PFSK-1 (cell line): ENCODE results near the gene DYNC1H1.

Experiments
- FOXP2 ChIP-seq: optimal IDR thresholded peaks from 2 replicates; pipeline ENCODE3; 2011; ENCODE audit warnings: borderline replicate concordance, control low read depth, inconsistent platforms; ENCODE audit not compliant: insufficient read depth; ENCODE audit errors: extremely low read length, extremely low read depth
- POLR2AphosphoS5 ChIP-seq: IDR thresholded peaks from 2 replicates; pipeline ENCODE4 v1.6.1; 2012; ENCODE audit warnings: low read depth, mild to moderate bottlenecking, control low read depth, low read length, moderate library complexity
- SIN3A ChIP-seq: IDR thresholded peaks from 2 replicates; pipeline ENCODE4 v1.6.1; 2012; ENCODE audit warnings: mild to moderate bottlenecking, low read length, moderate library complexity, borderline replicate concordance; ENCODE audit not compliant: insufficient read depth
- TAF1 ChIP-seq: IDR thresholded peaks from 2 replicates; pipeline ENCODE4 v1.6.1; 2012; ENCODE audit warnings: low read length, control low read depth, borderline replicate concordance; ENCODE audit not compliant: insufficient read depth
- TF ChIP-seq, protein P1 (sequence below), 2 experiments: IDR thresholded peaks; 2 replicates each; pipeline versions ENCODE4 v1.6.1 to v1.8.0; 2011 to 2012; ENCODE audit warnings: low read depth in 2 of 2, low read length in 2 of 2, control low read depth in 1 of 2, inconsistent platforms in 1 of 2, mild to moderate bottlenecking in 1 of 2, moderate library complexity in 1 of 2; ENCODE audit not compliant: insufficient read depth in 1 of 2

Gene DYNC1H1

DNA sequence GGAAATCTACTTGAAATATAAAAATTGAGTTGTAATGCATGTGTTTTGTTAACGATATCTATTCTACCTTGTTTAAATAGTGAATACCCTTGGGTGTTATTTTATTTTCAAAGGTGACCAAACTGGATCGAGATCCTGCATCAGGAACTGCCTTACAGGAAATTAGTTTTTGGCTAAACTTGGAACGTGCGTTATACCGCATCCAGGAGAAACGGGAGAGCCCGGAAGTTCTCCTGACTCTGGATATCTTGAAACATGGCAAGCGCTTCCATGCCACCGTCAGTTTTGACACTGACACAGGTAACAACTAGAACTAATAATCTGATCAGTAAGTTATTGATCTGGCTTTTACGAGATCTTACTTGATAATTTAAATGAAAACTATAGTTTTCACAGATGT, 15.9 kb downstream of the DYNC1H1 start:
- TF ChIP-seq FOXP2: no peak
- TF ChIP-seq, protein P1, sequence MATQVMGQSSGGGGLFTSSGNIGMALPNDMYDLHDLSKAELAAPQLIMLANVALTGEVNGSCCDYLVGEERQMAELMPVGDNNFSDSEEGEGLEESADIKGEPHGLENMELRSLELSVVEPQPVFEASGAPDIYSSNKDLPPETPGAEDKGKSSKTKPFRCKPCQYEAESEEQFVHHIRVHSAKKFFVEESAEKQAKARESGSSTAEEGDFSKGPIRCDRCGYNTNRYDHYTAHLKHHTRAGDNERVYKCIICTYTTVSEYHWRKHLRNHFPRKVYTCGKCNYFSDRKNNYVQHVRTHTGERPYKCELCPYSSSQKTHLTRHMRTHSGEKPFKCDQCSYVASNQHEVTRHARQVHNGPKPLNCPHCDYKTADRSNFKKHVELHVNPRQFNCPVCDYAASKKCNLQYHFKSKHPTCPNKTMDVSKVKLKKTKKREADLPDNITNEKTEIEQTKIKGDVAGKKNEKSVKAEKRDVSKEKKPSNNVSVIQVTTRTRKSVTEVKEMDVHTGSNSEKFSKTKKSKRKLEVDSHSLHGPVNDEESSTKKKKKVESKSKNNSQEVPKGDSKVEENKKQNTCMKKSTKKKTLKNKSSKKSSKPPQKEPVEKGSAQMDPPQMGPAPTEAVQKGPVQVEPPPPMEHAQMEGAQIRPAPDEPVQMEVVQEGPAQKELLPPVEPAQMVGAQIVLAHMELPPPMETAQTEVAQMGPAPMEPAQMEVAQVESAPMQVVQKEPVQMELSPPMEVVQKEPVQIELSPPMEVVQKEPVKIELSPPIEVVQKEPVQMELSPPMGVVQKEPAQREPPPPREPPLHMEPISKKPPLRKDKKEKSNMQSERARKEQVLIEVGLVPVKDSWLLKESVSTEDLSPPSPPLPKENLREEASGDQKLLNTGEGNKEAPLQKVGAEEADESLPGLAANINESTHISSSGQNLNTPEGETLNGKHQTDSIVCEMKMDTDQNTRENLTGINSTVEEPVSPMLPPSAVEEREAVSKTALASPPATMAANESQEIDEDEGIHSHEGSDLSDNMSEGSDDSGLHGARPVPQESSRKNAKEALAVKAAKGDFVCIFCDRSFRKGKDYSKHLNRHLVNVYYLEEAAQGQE (IDR thresholded peaks at IDR 0.05; ENCODE audit: insufficient read depth in 1 of 2, low read depth in 2 of 2, low read length in 2 of 2): no peak
- no peak for TF ChIP-seq TAF1
- no peak for TF ChIP-seq POLR2AphosphoS5
- TF ChIP-seq SIN3A: no peak

DNA sequence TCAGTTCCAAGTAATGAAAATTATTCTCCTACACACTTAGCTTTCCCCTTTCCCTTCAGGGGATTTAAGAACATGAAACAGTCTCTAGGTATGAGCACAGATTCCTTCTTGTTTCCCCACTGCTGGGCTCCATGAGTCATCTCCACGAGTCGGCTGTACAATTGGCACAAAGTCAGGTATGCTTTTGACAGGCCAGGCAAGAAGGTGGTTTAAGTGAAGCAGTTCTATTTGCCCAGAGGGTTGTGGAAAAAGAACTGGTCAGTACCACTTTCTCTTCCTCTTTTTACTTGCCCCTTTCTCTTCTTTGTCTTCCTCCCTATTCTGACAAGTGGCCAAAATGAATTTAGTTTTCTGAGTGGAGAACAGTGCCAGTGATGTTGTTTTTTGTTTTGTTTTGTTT, 16.3 kb downstream of the DYNC1H1 start:
- TF ChIP-seq SIN3A (no peak), POLR2AphosphoS5 (no peak), FOXP2 (no peak), TAF1 (no peak)
- TF ChIP-seq, protein P1 (IDR thresholded peaks at IDR 0.05; ENCODE audit: insufficient read depth in 1 of 2, low read depth in 2 of 2, low read length in 2 of 2): no peak

DNA sequence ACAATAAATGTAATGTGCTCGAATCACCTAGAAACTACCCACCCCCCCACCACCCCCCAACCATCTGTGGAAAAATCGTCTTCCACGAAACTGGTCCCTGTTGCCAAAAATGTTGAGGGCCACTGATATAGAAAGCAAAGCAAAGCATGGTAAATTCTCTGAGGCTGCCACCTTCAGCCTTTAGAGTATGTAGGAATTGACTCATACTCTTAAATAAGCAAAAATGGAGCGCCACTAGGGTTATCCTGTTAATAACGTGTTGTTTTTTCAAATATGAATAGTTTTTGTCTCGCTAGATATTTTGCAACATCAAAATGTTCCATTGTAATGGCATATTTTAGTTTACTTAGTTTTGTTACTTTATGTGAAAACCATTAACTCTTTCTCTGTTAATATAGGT, 18.2 kb downstream of the DYNC1H1 start:
- no peak for TF ChIP-seq POLR2AphosphoS5
- no peak for TF ChIP-seq TAF1
- TF ChIP-seq FOXP2: no peak
- TF ChIP-seq SIN3A: no peak
- TF ChIP-seq, protein P1 (IDR thresholded peaks at IDR 0.05; ENCODE audit: insufficient read depth in 1 of 2, low read depth in 2 of 2, low read length in 2 of 2): no peak

DNA sequence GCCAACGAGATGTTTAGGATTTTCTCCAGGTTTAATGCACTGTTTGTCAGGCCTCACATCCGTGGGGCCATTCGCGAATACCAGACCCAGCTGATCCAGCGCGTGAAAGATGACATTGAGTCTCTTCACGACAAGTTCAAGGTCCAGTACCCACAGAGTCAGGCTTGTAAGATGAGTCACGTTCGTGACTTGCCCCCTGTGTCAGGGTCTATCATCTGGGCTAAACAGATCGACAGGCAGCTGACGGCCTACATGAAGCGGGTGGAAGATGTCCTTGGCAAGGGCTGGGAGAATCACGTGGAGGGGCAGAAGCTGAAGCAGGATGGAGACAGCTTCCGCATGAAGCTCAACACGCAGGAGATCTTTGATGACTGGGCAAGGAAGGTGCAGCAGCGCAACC, 21.6 kb downstream of the DYNC1H1 start:
- TF ChIP-seq FOXP2: no peak
- no peak for TF ChIP-seq TAF1
- no peak for TF ChIP-seq POLR2AphosphoS5
- TF ChIP-seq SIN3A: no peak
- TF ChIP-seq, protein P1 (IDR thresholded peaks at IDR 0.05; ENCODE audit: insufficient read depth in 1 of 2, low read depth in 2 of 2, low read length in 2 of 2): no peak

DNA sequence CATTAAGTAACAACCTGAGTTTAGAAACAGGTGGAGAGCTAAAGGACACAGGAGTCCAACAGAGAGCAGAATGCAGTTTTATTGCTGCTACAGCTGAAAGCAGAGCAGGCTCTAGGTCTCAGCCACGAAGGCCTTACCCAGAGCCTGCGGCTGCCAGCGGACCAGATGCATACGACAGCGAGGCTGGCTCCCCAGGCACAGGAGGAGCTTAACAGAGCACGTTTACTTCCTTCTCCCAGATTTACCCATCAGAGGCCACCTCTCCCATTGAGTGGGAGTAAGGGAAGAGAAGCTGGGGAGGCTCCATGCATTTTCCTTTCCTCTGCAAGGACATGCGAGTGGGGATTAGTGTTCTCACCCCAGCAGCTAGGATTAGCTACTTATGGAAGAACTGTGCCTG, 22.6 kb downstream of the DYNC1H1 start:
- no peak for TF ChIP-seq TAF1
- no peak for TF ChIP-seq FOXP2
- TF ChIP-seq SIN3A: no peak
- TF ChIP-seq, protein P1 (IDR thresholded peaks at IDR 0.05; ENCODE audit: insufficient read depth in 1 of 2, low read depth in 2 of 2, low read length in 2 of 2): no peak
- no peak for TF ChIP-seq POLR2AphosphoS5
